Measurements from ENCODE around the gene IQGAP3.
"Not testable (repeated sequence)": the region's sequence is repeated elsewhere in the genome, so short reads cannot be mapped to it uniquely, and the experiment has no call there.

The IQGAP3 gene

DNA sequence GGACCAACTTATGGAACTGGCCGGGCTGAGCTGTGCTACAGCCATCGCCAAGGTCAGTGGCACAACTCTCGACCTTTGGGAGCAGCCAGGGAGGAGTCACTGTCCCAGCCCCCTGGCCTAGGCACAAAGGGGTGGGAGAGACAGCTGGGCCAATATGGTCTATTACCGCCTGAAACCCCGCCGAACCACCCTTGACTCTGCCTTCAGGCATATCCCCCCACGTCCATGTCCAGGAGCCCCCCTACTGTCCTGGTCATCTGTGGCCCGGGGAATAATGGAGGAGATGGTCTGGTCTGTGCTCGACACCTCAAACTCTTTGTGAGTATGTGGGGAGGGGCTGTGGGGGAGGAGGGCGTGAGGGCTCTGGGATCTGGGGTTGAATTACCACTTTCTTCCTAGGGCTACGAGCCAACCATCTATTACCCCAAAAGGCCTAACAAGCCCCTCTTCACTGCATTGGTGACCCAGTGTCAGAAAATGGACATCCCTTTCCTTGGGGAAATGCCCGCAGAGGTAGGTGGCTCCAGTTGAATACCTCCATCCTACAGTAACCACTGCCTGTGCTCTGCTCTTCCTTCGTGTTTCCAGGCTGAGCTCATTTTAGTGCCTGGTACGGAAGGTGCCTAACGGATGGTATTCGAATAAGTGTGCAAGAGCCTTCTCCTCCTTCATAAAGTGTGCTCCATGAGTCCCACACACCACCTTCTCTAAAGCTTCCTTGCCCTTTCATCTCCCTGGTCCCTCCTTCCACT lies 20.0 kb upstream of the IQGAP3 start:
- DNase-seq = no peak

DNA sequence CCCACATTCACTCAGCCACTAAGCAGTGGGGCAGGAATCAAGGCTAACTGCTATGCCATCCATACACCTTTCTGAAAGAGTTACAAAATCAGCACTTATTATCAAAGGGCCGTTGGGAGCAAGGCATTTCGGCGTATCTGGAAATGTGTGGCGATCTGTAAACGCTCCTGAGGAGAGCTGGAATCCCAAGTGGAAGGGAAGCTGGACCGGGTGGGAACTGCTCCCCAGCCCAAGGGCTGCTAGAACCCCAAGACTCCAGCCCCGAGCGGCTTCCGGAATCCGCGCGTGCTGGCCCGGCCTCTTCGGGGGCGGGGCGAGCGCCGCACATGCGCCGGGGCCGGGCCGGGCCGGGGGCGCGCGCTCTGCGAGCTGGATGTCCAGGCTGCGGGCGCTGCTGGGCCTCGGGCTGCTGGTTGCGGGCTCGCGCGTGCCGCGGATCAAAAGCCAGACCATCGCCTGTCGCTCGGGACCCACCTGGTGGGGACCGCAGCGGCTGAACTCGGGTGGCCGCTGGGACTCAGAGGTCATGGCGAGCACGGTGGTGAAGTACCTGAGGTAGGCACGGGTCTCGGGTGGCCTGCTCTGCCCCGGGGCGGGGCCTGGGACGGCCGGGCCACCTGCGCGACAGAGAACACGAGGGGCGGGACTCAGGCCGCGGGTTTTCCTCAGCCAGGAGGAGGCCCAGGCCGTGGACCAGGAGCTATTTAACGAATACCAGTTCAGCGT lies 19.2 kb upstream of the IQGAP3 start, which contains the start of gene NAXE:
TSS of gene NAXE (plus strand) at position 345 of the 726 bp plus-strand sequence. CDS start at position 374, 29 bp downstream.
- DNase-seq = peak; percentile 63

DNA sequence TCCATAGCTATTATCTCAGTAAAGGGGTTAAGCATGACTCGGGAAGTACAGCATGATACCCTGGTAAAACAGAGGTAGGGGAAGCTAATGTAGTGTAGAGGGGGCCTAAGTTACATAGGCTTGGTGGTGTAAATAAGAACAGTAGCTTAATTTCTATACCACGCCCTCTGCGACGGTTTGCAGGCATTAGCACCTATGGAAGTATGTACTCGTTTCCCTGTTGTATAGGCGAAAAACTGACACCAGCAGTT lies 18.7 kb upstream of the IQGAP3 start:
- no peak for DNase-seq

DNA sequence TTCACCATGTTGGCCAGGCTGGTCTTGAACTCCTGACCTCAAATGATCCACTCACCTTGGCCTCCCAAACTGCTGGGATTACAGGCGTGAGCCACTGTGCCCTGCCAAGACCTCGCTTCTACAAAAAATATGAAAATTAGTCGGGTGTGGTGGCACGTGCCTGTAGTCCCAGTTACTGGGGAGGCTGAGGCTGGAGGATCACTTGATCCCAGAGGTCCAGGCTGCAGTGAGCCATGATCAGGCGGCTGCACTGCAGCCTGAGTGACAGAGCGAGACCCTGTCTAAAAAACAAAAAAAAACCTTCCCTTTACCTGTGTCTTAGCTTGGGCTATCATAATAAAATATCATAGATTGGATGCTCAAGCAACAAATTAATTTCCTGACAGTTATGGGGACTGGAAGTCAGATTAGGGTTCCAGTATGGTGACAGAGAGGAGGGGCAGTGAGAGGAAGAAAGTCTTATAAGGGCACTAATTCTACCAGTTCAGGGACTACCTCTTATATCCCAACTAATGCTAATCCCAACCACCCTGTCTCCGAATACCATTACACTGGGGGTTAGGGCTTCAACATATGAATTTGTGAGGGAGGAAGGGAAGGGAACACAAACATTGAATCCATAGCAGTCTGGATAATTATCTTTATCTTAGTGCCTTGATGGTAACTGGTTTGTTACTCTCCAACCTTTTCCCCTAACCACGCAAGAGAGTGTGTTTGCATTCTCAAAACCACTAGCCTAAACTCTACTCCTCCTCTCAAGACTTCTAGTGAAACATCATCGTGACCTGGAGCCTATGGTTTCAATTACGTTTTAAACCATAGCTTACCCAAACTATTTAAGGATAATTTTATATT lies 18.2 kb upstream of the IQGAP3 start:
- DNase-seq = no peak

DNA sequence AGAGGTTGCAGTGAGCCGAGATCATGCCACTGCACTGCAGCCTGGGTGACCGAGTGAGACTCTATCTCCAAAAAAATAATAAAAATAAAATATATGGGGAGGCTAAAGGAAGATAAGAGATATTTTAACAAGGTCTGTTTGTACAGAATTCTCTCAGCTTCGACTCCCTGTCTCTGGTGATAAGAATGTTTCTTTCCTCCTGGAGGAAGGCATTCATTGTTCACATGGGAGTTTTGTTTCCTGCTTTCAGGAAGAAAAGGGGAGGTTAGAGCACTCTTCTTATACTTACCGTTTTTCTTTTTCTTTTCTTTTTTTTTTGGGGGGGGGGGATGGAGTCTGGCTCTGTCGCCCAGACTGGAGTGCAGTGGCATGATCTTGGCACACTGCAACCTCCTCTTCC lies 17.2 kb upstream of the IQGAP3 start:
- DNase-seq = no peak

DNA sequence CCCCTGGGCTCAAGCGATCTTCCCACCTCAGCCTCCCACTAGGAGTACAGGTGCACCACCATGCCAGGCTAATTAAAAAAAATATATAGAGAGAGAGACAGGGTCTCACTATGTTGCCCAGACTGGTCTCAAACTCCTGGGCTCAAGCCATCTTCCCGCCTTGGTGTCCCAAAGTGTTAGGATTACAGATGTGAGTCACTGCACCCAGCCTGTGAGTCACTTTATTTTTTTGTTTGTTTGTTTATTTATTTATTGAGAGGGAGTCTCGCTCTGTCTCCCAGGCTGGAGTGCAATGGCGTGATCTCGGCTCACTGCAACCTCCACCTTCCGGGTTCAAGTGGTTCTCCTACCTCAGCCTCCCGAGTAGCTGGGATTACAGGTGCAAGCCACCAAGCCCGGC lies 15.6 kb upstream of the IQGAP3 start:
- DNase-seq = not testable (repeated sequence)

DNA sequence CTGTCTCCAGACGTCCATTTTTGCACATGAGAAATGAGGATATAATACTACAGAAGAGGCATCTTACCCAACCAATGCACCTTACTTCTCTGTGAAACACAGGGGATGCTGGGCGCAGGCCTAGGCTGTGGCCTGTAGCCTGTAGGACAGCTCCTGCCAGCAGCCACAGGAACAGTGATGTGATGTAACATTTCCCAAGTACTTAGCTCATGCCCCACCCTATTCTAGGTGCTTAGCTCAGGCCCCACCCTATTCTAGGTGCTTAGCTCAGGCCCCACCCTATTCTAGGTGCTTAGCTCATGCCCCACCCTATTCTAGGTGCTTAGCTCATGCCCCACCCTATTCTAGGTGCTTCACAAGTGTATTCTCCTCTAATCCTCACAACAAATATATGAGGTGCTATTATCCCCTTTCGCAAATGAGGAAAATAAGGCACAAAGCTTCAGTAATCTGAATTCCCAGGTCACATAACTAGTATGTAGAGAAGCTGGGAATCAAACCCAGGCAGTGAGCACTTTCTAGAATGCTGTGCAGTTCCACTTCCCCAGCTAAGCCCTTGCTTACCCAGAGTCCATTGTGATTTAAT lies 14.6 kb upstream of the IQGAP3 start:
- no peak for DNase-seq

DNA sequence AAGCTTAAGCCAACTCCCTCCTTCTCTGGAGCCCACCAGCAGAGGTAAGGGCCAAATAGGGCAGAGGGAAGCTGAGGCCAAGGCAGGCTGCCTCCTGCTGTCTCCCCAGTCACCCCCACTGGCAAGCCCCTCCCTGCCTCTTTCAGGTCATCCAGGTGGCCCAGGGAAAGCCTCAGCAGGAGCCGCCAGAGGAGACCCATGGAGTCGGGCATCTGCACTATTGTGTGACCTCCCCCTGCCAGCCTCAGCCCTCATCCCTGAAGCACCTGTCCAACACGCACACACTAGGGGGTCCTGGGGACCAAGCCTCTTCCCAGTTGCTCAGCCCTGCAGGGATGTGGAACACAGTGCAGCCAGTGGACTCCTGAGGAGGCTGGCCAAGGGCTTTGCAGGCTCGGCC lies 14.0 kb upstream of the IQGAP3 start:
- no peak for DNase-seq

DNA sequence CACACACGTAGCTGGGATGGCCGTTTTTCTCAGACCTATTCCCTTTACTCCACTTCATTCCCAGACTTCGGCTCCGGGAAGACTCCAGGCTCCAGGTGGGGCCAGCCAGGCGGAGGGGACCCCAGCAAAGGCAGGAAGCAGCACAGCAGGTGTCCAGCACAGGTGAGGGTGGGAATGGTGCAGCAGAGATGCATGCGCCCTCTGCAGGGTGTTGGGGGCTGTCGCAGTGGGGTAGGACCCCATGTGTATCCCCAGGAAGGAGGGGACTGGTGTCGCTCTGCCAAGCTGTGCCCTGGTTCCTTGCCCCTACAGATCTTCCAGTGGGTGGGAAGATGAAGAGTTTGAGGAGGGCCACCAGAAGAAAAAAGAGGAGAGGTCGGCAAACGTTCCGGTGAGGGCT lies 12.4 kb upstream of the IQGAP3 start:
- no peak for DNase-seq

DNA sequence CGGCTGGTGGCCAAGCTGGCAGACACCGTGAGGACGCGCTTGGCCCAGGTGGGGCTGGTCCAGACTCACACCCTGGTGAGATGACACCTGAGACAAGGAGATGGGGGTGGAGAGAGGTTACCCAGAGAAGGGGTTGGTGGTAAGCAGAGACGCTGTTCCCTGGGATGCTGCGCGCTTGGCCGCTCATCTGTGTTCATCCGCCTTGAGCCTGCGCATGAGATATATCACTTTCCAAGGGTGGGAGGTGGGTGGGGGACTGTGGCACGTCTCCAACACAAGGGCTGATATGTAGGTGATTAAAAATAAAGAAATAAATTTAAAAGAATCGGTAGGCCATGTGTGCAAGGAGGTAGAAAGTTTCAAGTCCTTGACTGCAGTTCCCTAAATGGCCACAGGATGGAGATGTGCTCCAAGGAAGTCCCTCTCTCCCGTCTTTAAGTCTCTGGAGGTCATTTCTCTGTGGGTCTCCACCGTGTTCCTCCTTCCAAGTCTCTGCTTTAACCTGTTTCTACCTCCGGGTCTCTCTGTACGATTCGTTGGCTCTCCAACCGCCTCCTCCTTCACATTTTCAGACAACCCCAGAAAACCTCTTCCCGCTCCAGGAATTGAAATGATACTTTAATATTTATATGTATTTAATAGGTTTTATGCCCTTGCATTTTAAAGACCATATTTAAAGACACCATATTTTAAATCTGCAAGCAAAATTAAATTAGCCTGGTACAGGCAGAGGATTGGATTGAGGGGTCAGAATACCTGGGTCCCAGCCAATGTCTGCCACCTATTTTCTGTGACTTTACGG lies 11.7 kb upstream of the IQGAP3 start:
- DNase-seq = peak; percentile 79

DNA sequence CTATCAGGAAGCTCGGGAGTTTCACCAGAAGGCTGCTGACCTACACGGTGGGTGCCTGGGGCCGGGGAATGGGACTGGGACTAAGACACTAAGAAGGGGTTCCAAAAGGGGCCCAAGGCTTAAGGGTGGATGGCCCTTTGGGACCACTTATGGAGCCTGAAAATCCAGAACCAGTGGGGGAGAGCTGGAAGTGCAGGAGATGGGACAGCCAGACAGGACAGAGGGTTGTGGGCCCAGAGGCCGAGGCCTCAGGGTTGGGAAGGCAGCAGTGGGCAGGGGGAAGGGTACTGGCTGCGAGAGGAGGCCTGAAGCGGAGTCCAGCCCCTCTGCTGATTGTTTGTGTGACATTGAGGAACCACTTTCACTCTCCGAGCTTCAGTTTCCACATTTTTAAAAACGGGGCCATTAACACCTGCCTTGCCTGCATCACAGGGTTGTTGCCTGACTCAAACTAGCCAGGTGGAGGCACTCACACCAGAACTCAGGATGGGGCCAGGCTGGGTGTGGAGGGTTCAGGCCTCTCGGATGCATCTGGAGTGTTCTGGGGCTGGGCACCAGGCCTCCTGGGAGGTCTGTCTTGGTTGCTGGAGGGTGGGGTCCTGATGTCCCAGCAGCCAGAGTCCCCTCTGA lies 10.1 kb upstream of the IQGAP3 start:
- DNase-seq = no peak

DNA sequence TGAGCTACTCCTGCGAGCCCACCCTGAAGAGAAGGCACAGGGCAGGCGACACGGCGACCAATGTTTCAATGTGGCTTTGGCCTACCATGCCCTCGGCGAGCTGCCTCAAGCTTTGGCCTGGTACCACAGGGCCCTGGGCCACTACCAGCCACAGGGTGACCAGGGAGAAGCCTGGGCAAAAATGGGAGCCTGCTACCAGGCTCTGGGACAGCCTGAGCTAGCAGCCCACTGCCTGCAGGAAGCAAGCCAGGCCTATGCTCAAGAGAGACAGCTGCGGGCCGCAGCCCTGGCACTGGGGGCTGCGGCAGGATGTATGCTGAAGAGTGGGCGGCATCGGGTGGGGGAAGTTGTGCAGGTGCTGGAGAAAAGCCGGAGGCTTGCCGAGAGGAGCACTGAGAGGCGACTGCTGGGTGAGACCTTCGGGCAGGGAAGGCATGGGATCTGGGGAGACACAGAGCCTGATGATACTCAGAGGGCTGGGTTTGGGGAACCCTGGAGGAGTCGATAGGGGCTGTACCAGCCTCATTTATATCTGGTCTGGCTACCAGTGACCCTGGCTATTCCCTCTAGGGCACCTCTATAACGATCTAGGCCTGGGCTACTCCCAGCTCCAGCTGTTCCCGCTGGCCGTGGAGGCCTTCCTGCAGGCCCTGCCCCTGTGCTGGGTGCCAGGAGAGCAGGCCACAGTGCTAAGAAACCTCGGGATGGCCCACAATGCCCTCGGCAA lies 9.5 kb upstream of the IQGAP3 start:
- peak; percentile 70 for DNase-seq

DNA sequence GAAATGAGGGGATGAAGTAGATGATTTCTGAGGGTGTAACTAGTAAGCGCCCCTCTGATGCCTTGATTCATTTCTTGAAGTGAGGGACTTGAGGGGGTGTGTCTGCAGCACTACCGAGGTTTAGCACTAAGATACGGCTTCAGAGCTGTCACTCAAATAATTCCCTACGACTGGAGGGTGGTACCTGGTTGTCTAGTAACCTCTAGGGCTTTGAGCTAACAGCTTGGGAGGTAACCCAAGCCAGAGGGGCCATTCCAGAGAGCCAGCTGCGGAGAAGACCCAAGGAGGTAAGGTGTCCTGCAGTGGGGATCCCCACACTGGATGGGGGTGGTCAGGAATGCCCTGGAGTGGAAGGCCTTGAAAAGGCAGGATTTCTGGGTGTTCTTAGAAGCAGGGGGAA lies 7.1 kb upstream of the IQGAP3 start, which contains the start of gene TTC24:
TSS of gene TTC24 (plus strand) at position 252 of the 400 bp plus-strand sequence. CDS start 1,642 bp downstream, outside the sequence.
- DNase-seq = no peak

DNA sequence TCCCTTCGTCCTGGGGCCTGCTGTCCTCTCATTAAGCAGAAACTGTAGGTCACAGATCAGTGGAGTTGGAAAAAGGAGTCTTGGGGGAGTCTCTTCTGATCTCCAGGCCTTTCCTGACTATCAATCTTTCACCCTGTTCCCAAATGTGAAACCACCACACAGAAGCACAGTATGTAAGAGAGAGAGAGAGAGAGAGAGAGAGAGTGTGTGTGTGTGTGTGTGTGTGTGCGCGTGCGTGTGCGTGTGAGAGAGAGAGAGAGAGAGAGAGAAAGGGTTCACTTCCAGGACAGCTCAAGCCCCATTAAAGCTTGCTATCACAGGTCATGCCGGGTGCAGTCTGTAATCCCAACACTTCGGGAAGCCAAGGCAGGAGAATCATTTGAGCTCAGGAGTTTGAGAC lies 5.7 kb upstream of the IQGAP3 start:
- DNase-seq = no peak

DNA sequence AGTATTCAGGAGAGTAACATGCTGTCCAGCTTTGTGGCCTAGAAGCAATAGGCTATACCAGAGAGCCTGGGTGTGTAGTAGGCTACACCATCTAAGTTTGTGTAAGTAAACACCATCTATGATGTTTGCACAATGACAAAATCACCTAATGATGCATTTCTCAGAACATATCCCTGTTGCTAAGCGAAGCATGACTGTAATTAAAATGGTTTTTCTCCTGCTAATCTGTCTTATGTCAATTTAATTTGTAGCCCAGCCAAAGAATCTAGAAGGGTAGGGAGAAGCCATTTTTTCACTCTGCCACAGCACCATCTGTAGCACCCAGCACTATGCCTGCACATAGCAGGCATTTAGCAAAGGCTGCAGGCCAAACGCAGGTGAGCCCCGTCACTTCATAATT lies 5.2 kb upstream of the IQGAP3 start:
- DNase-seq = no peak

DNA sequence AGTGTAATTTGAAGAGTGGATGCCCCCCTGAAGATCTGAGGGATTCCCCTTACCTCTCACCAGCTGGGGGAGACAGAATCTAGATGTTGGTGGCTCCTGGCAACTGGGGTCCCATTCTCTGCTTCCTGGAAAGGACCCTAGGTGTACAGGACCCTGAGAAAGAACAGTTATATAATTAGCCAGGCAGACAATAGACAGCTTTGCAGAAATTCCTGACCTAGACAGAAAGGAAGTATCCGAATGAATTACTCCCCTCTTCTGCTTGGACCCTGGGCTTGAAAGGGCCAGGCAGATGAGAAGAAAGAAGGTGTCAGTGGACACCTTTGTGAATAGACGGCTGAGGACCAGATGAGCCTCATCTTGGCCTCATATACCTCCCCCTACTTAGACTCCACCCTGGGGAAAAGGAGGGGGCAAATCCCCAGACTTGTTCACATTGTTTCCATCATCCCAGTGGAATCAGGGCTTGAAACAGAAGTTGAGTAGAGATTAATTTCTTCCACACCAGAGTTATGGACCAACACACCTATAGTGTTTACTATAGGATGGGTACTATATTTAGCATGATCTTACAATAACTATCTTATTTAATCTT lies 1.8 kb upstream of the IQGAP3 start:
- DNase-seq = no peak

DNA sequence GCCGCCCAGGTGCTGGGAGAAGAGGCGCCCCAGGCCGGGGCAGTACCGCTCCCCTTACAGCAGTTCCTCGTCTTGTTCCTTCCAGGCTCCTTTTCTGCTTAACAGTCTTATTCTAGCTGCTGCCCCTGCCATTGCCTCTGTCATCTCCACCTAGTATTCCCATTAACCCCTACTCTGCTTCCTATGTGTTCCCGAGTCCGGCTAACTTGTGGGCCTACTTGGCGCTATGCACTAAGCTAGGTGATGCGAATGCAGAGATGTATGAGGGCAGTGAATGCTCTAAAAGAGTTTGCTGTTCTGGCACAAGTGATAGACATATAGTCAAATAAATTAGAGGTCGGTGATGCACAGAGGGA lies 276 bp upstream of the IQGAP3 start:
- no peak for DNase-seq

DNA sequence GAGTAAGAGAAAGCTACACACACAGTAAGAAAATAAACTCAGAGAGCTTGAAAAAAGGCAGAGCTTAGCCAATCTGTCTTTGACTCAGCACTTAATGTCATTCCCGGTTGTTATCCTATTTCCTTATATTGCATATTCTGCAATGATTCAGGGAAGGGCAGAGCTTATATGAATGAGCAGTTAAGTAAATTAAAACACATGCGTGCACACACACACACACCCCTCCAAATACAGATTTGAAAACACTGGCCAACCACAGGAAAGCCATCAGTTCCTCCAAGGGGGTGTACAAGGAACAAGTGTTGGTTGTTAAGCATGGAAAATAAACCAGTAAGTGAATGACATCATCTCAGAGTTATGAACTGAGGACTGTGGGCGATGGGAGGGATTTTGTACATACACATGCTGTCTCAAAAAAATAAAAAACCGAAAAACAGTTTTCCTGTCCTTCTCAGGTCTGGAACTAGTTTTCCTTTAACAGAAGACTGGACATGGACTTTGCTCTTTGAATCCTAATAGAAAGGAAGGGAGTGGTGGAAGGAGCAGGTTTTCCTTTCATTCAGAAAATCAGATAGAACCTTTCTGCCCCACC lies 1.0 kb downstream of the IQGAP3 start:
- no peak for DNase-seq

DNA sequence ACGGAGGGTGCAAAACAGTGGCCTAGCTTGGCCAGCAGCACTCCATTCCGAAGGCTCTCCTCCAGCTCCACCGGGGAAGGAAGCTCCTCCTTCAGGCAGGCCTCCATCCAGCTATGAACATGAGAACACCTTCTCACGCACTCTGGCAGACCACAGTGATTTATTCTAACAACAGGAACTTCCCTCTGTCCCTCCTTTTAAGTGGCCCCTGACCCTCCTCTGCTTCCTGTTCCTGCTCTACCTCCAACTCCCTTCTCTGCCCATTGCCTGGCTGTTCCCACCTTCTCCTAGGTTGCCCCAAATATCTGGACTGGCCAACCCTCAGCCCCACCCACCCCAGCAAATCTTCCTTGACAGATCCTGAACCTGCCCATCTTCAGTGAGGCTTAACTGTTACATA lies 5.9 kb downstream of the IQGAP3 start:
- DNase-seq = no peak

DNA sequence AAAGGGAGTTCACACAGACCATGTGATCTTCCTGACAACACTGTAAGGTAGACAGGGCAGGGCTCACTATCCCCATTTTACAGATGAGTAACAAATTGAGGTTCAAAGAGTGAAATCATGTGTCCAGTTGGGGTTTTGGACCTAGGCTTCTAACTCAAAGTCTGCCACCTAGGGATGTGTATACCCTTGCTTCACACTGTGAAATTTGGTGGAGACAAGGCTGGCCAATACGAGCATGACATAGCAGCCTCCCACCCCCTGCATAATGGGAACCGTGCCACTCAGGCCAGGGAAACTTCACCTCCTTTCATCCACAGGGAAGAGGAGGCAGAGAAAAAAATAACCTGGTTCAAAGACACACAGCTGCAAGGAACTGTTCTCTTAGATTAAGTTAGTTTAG lies 6.8 kb downstream of the IQGAP3 start:
- no peak for DNase-seq
